ENCODE results near the gene HASPIN.
"Not testable (repeated sequence)": the region's sequence is repeated elsewhere in the genome, so short reads cannot be mapped to it uniquely, and the experiment has no call there.

The HASPIN gene

DNA sequence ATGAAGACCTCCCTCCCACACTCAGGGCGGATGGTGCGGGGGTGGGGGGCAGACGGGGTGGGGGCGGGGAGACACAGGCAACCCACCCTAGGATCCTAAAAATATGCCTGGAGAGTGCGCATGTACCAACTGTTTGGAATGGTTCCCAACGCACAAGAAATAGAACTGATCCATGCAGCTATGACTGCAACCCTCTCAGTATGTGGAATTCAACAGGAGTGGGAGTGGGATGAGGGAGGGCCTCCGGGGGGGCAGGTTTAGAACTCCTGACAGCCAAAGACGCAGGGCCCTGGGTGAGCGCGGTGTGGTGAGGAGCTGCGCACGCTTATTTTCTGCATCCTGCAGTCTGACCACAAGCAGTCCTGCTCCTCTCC lies 26.6 kb upstream of the HASPIN start:
- no peak for DNase-seq

DNA sequence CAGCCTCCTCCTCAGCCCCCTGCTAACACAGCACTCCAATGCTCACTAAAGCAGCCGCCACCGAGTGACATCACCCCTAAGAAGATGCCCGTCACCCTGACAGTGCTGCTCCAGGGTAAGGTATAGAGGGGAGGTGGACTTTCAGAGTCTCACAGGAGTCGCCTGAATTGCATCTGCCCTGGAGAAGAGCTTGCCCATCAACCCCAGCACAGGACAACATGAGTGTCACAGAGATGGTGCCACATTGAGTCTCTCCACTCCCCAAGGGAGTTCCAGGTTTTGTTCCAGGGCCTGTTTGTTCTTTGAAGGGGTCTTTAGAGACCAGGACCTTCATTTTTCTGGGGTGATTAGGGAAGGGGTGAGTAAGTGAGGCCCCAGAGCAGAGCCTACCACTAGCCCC lies 25.6 kb upstream of the HASPIN start:
- no peak for DNase-seq

DNA sequence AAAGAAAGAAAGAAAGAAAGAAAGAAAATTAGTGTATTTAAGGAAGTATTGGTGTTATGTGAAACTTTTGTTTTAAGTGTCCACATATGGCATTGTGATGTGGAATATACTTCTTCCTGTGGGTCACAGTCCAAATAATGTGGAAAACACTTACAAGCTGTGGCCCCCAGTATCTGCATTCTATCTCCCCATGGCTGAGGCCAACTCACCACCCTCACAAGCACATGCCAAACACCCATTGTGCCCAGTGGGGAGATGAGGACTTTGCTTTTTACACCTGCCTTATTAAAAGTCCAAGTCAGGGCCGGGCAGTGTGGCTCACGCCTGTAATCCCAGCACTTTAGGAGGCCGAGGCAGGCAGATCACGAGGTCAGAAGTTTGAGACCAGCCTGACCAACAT lies 23.8 kb upstream of the HASPIN start:
- DNase-seq = no peak

GRCh38 chr17:3702041-3702539 lies 21.6 kb upstream of the HASPIN start:
- DNase-seq = not testable (repeated sequence)

- no peak for DNase-seq
Observed at GRCh38 chr17:3704931-3705717, 18.6 kb upstream of the HASPIN start.

GRCh38 chr17:3705718-3705984 lies 18.1 kb upstream of the HASPIN start:
- DNase-seq = not testable (repeated sequence)

DNA sequence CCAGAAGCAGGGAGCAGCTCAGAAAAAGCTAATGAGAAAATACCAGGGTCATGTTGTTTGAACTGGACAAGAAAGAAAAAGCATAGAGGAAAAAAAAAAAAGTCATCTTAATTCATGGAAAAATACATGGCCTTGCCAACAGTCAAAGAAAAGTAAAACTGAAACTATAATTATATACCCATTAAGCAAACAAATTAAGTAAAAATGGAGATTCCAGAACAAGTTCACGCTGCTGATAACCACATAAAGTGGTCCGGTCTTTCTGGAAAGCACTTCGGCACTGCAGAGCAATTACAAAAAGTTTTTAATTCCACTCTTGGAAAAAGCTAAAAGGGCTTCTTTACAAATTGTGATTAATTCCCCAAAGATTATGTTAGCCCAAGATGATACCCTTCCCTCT lies 15.3 kb upstream of the HASPIN start:
- no peak for DNase-seq

DNA sequence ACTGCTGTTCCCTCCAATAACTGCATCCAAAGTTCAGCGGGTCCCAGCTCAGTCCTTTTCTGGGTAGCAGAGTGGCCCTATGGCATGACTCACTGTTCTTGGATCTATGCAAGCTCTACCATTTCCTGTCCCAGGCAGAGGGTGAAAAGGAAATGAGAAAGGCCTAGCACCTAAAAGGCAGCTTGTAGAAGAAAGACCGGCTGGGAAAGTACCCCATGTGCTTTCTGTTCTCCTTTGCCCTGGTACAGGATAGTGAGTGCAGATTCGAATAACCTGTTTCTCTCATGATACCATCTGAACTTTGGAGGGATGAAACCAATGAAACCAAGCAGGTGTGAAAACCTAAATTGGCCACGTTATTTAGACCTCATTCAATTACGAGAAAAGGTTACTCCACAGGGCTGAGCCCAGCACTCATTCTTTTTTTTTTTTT lies 12.7 kb upstream of the HASPIN start:
- DNase-seq = no peak

- no peak for DNase-seq
Observed at GRCh38 chr17:3712811-3713463, 10.8 kb upstream of the HASPIN start.

GRCh38 chr17:3715296-3715695 lies 8.4 kb upstream of the HASPIN start:
- no peak for DNase-seq

DNA sequence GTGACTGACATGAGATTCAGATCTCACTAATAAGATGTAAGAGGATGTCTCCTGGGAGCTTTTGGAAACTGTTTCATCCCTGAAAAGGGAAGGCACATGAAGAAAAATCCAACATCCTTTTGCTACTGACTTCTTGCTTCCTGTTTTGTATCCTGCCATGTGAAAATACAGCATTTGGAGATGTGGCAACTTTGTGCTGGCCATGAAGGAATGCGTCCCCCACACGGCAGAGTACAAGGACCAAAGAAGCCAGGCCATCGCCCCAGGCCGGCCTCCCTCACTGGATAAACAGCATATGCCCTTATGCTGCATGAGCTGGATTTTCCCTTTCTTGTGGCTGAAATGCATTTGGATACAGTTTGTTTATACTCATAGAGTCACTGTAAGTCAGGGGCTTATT lies 5.5 kb upstream of the HASPIN start:
- DNase-seq = no peak

- DNase-seq = no peak
Observed at GRCh38 chr17:3719265-3719664, 4.4 kb upstream of the HASPIN start.

- DNase-seq = no peak
Observed at GRCh38 chr17:3722716-3723115, 987 bp upstream of the HASPIN start.

GRCh38 chr17:3723188-3723555 lies 531 bp upstream of the HASPIN start:
- no peak for DNase-seq

DNA sequence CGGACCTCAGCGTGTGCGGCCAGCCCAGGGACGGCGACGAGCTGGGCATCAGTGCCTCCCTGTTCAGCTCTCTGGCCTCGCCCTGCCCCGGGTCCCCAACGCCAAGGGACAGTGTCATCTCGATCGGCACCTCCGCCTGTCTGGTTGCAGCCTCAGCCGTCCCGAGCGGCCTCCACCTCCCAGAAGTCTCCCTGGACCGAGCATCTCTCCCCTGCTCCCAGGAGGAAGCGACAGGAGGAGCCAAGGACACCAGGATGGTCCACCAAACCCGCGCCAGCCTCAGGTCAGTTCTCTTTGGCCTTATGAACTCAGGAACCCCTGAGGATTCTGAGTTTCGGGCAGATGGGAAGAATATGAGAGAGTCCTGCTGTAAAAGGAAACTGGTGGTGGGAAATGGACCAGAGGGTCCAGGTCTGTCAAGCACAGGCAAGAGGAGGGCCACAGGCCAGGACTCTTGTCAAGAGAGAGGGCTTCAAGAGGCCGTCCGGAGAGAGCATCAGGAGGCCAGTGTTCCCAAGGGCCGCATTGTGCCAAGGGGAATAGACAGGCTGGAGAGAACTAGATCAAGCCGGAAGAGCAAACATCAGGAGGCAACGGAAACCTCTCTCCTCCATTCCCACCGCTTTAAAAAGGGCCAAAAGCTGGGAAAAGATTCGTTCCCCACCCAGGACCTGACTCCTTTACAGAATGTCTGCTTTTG lies 825 bp downstream of the HASPIN start:
- no peak for DNase-seq

- DNase-seq = no peak
Observed at GRCh38 chr17:3727041-3727440, 3.3 kb downstream of the HASPIN start.

- DNase-seq = not testable (repeated sequence)
Observed at GRCh38 chr17:3728099-3728498, 4.4 kb downstream of the HASPIN start.

GRCh38 chr17:3729881-3730280 lies 6.2 kb downstream of the HASPIN start:
- DNase-seq = no peak

DNA sequence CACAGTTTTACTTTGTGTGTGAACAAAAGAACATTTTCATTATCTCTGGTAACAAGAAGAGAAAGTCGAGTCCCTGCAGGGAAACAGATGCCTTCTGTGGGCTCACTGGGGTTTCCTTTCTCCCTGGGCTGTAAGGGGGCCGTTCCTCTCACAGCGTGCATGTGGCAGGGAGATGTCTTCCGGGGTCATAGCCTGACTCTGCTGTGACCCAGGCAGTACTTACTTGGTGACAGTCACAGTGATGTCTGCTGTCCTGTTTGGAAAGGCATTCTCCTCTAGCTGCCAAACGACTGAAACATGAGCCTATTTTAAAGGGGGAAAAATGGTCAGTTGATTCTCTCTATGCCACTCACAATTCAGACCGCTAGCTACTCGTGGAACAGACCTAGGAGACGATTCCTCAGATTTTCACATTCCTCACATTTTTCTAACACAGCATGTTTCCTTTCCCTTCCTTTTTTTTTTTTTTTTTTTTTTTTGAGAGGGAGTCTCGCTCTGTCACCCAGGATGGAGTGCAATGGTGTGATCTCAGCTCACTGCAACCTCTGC lies 7.3 kb downstream of the HASPIN start:
- DNase-seq = no peak

GRCh38 chr17:3732210-3732621 lies 8.5 kb downstream of the HASPIN start:
- DNase-seq = no peak

DNA sequence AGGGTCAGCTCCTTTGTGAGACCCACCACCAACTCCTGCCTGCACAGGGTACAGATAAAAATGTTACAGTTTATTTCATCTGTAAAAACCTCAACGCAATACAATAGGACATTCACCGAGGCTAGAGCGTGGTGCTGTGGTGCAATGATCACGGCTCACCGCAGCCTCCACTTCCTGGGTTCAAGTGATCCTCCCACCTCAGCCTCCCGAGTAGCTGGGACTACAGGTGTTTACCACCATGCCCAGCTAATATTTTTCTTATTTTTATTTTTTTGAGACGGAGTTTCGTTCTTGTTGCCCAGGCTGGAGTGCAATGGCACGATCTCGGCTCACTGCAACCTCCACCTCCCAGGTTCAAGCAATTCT lies 11.2 kb downstream of the HASPIN start:
- DNase-seq = not testable (repeated sequence)

DNA sequence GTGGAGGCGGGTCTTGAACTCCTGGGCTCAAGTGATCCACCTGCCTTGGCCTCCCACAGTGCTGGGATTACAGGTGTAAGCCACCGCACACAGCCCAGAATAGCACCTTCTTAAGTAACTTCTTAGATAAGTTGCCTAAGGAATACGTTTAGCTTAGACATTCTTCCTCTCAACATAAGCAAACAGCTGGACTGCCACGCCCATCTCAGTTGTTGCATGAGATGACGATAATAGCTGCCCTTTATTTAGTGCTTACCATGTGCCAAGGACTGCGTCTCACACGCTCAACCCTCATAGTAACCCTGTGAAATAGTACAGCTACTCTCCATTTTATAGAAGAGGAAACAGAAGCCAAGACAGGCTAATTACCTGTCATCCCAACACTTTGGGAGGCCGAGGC lies 11.8 kb downstream of the HASPIN start:
- DNase-seq = no peak

GRCh38 chr17:3738562-3739295 lies 15.0 kb downstream of the HASPIN start:
- DNase-seq = no peak

Measured in GOT3 (cell line).